SU-DHL-6 (cell line): Measurements from ENCODE around the gene BZW2.

Source experiments
- H2AFZ ChIP-seq: fragments of 200-600 bp; sonication (generic); 2 replicates; pipeline ENCODE4 v1.6.1; 2014; ENCODE audit warnings: low read depth, mild to moderate bottlenecking, moderate library complexity, mixed read lengths, antibody characterized with exemption, low read length; ENCODE audit not compliant: severe bottlenecking
- H3F3A ChIP-seq: fragments of 200-600 bp; shearing (Covaris generic); 2 replicates; pipeline ENCODE4 v1.6.0; 2016; ENCODE audit warnings: antibody characterized with exemption, mild to moderate bottlenecking; ENCODE audit not compliant: insufficient read depth
- H3K27ac ChIP-seq: fragments of 200-600 bp; sonication (generic); 2 replicates; pipeline ENCODE4 v1.5.1; 2016; ENCODE audit warnings: low read depth, mild to moderate bottlenecking, low read length, moderate library complexity, mixed read lengths
- H3K27me3 ChIP-seq: fragments of 200-600 bp; sonication (generic), shearing (Covaris generic); 2 replicates; pipeline ENCODE4 v1.6.0; 2014; ENCODE audit warnings: mild to moderate bottlenecking, low read length
- H3K36me3 ChIP-seq: fragments of 200-600 bp; sonication (generic); 2 replicates; pipeline ENCODE4 v1.6.1; 2014; ENCODE audit warnings: mild to moderate bottlenecking, low read length, mixed read lengths
- H3K4me2 ChIP-seq: fragments of 300-600, 200-600 bp; shearing (Covaris generic), sonication (generic); 2 replicates; pipeline ENCODE4 v1.6.0; 2014; ENCODE audit warnings: low read length, low read depth, mild to moderate bottlenecking; ENCODE audit not compliant: poor library complexity, severe bottlenecking
- H3K4me3 ChIP-seq: fragments of 200-600 bp; sonication (generic); 2 replicates; pipeline ENCODE4 v1.5.1; 2014; ENCODE audit warnings: antibody characterized with exemption, low read length, mild to moderate bottlenecking, mixed read lengths; ENCODE audit not compliant: insufficient read depth, poor library complexity, severe bottlenecking
- H3K79me2 ChIP-seq: fragments of 200-600 bp; sonication (generic); 2 replicates; pipeline ENCODE4 v1.6.1; 2014; ENCODE audit warnings: mild to moderate bottlenecking, low read length, moderate library complexity; ENCODE audit not compliant: insufficient read depth
- H3K9ac ChIP-seq: fragments of 200-600 bp; sonication (generic); 2 replicates; pipeline ENCODE4 v1.7.0; 2014; ENCODE audit warnings: mild to moderate bottlenecking, low read length
- H3K9me2 ChIP-seq: fragments of 200-600 bp; sonication (generic); replicated peaks from 2 replicates; pipeline ENCODE4 v1.6.1; 2014; ENCODE audit warnings: low read length; ENCODE audit not compliant: insufficient read depth
- H3K9me3 ChIP-seq: fragments of 200-600 bp; sonication (generic); 2 replicates; pipeline ENCODE4 v1.6.1; 2014; ENCODE audit warnings: low read length, mixed read lengths; ENCODE audit not compliant: insufficient read depth
- H4K20me1 ChIP-seq: fragments of 200-600 bp; sonication (generic); 2 replicates; pipeline ENCODE4 v1.6.1; 2014; ENCODE audit warnings: low read depth, mild to moderate bottlenecking, antibody characterized with exemption, low read length, moderate library complexity, mixed read lengths
- EZH2phosphoT487 ChIP-seq: fragments of 200-600 bp; sonication (generic), shearing (Covaris generic); conservative IDR thresholded peaks from 2 replicates; pipeline ENCODE4 v1.6.1; 2018; ENCODE audit warnings: mild to moderate bottlenecking, antibody characterized with exemption, low read length, moderate library complexity, mixed read lengths
- TF ChIP-seq, protein P1 (sequence below): fragments of 200-600 bp; sonication (generic); IDR thresholded peaks from one replicate; pipeline ENCODE4 v1.5.1; 2017; ENCODE audit warnings: antibody characterized with exemption, mild to moderate bottlenecking, low read length, moderate library complexity; ENCODE audit not compliant: insufficient read depth, poor library complexity, severe bottlenecking

Gene BZW2

GRCh38 chr7:16638282-16639280 is 7.4 kb upstream of the BZW2 start:
- H3F3A ChIP-seq, result peaks cover 14% of the 10 kb centered on the region; the same call in 1 of the 2 replicates
- H2AFZ ChIP-seq, result no peak overlapping the region
- TF ChIP-seq, protein P1, sequence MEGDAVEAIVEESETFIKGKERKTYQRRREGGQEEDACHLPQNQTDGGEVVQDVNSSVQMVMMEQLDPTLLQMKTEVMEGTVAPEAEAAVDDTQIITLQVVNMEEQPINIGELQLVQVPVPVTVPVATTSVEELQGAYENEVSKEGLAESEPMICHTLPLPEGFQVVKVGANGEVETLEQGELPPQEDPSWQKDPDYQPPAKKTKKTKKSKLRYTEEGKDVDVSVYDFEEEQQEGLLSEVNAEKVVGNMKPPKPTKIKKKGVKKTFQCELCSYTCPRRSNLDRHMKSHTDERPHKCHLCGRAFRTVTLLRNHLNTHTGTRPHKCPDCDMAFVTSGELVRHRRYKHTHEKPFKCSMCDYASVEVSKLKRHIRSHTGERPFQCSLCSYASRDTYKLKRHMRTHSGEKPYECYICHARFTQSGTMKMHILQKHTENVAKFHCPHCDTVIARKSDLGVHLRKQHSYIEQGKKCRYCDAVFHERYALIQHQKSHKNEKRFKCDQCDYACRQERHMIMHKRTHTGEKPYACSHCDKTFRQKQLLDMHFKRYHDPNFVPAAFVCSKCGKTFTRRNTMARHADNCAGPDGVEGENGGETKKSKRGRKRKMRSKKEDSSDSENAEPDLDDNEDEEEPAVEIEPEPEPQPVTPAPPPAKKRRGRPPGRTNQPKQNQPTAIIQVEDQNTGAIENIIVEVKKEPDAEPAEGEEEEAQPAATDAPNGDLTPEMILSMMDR, result no peak
- TF ChIP-seq EZH2phosphoT487, result no peak
- H3K27ac ChIP-seq, result no peak overlapping the region
- no peaks in the 10 kb centered on the region for H3K79me2 ChIP-seq
- H3K27me3 ChIP-seq, result no peaks in the 10 kb centered on the region
- no peak overlapping the region for H3K9ac ChIP-seq
- H3K9me2 ChIP-seq, result no peaks in the 10 kb centered on the region
- H3K4me2 ChIP-seq, result no peak overlapping the region
- H3K36me3 ChIP-seq, result peaks cover 4% of the 10 kb centered on the region; the same call in 1 of the 2 replicates
- H3K4me3 ChIP-seq, result no peak overlapping the region
- no peaks in the 10 kb centered on the region for H4K20me1 ChIP-seq
- no peaks in the 10 kb centered on the region for H3K9me3 ChIP-seq

- no peak for TF ChIP-seq EZH2phosphoT487
- TF ChIP-seq, protein P1, result no peak
- Histone ChIP-seq H2AFZ (peak overlapping the region; percentile 97), H3K27me3 (no peaks in the 10 kb centered on the region), H3F3A (peaks cover 14% of the 10 kb centered on the region; the same call in 1 of the 2 replicates), H3K27ac (no peak overlapping the region), H3K36me3 (no peaks in the 10 kb centered on the region), H3K9ac (peak overlapping the region; percentile 66), H3K4me3 (peak overlapping the region; percentile 91), H3K9me2 (no peaks in the 10 kb centered on the region), H4K20me1 (peaks cover 22% of the 10 kb centered on the region), H3K79me2 (peaks cover 28% of the 10 kb centered on the region), H3K9me3 (no peaks in the 10 kb centered on the region), H3K4me2 (peak overlapping the region; percentile 72)
Observed at GRCh38 chr7:16644157-16644556, 1.8 kb upstream of the BZW2 start.

GRCh38 chr7:16644636-16645592 is 1.1 kb upstream of the BZW2 start:
- no peaks in the 10 kb centered on the region for H3K9me2 ChIP-seq
- H3F3A ChIP-seq, result peaks cover 14% of the 10 kb centered on the region; the same call in 1 of the 2 replicates
- no peaks in the 10 kb centered on the region for H3K9me3 ChIP-seq
- H3K4me2 ChIP-seq, result peak overlapping the region; percentile 72
- peak overlapping the region; percentile 91 for H3K4me3 ChIP-seq
- TF ChIP-seq, protein P1, result no peak
- no peak for TF ChIP-seq EZH2phosphoT487
- H3K27ac ChIP-seq, result no peak overlapping the region
- peaks cover 35% of the 10 kb centered on the region for H3K79me2 ChIP-seq
- H3K9ac ChIP-seq, result peak overlapping the region; percentile 66
- no peaks in the 10 kb centered on the region for H3K27me3 ChIP-seq
- H4K20me1 ChIP-seq, result peaks cover 30% of the 10 kb centered on the region
- H3K36me3 ChIP-seq, result 0 out of 2 replicates have a peak, but pooled peaks cover 6% of the 10 kb centered on the region
- H2AFZ ChIP-seq, result peak overlapping the region; percentile 97
